Measurements from ENCODE around the gene GPHN.

- TF ChIP-seq CTCF (IDR thresholded peaks at IDR 0.05), result no peak
- no peak for TF ChIP-seq POLR2A (IDR thresholded peaks at IDR 0.05)
Observed at GRCh38 chr14:66563731-66564130, 55.8 kb downstream of the GPHN start.

All from thyroid gland (tissue), 4 donors.